HCT116 (cell line): ENCODE measurements around the gene ACTN4. TPM values are rescaled to one million over a fixed set of nuclear protein-coding genes. Genes with fewer than 3 reads are reported as not detected.

Experiments
- ATAC-seq: fragments of 200-7000 bp; cut with Tn5 transposase; 2 replicates; pipeline ENCODE4 v1.9.1; 2020; ENCODE audit warnings: mild to moderate bottlenecking, moderate library complexity
- BruUV-seq: library from RNA; stranded (reverse); fragments of 400-500 nt; replicated peaks from 2 replicates; lab custom pipeline; 2021; lab: Mats Ljungman, UMichigan
- CTCF ChIA-PET: fragments of 300-600 bp; sonication (Branson Sonifier 250); formaldehyde crosslinking; loops from one replicate; lab custom pipeline; 2021; ENCODE audit warnings: antibody characterized with exemption; lab: Charles Lee
- POLR2A ChIA-PET: fragments of 300-600, 350-600 bp; sonication (Branson Sonifier 250); formaldehyde crosslinking; loops from one replicate; lab custom pipeline; 2021; ENCODE audit warnings: antibody characterized with exemption; lab: Charles Lee
- RAD21 ChIA-PET, 2 experiments: fragments of 300-600 bp; sonication (Branson Sonifier 250); formaldehyde crosslinking; loops; one replicate each; lab custom pipeline; 2023; ENCODE audit warnings: low total read pairs in 2 of 2; ENCODE audit not compliant: uncharacterized antibody in 2 of 2, unreplicated experiment in 2 of 2, low non-redundant PET in 1 of 2; lab: Charles Lee
- DNase-seq: peaks from one replicate; pipeline ENCODE4 v3.0.0-alpha.2; 2010; ENCODE audit warnings: low read depth, low spot score
- H2AFZ ChIP-seq: fragments of 200-600 bp; shearing (Covaris generic), sonication (generic); 2 replicates; pipeline ENCODE4 v1.6.1; 2017; ENCODE audit warnings: low read depth, mixed run types, mixed read lengths, antibody characterized with exemption, low read length; ENCODE audit not compliant: poor library complexity, severe bottlenecking
- H3K27ac ChIP-seq: 2 replicates; pipeline ENCODE4 v1.5.1; 2012; ENCODE audit warnings: low read depth, low read length
- H3K27me3 ChIP-seq: fragments of 200-600 bp; sonication (generic); 2 replicates; pipeline ENCODE4 v1.6.1; 2016; ENCODE audit warnings: mixed run types, low read length, mixed read lengths; ENCODE audit not compliant: insufficient read depth
- H3K36me3 ChIP-seq, 2 experiments: fragments of 200-500 bp in 1 of 2; fragments of 200-600 bp in 1 of 2; sonication (Bioruptor generic) in 1 of 2; sonication (generic) in 1 of 2; 2 replicates each; pipeline versions ENCODE4 v1.5.1 to v1.6.1; 2014 to 2016; ENCODE audit warnings: low read length in 2 of 2, inconsistent platforms in 1 of 2, mixed read lengths in 1 of 2, mixed run types in 1 of 2; ENCODE audit not compliant: insufficient read depth in 2 of 2, control insufficient read depth in 1 of 2
- H3K4me1 ChIP-seq, 2 experiments: fragments of 200-600 bp in 1 of 2; sonication (generic) in 1 of 2; 2 replicates each; pipeline versions ENCODE4 v1.5.1 to v1.6.1; 2012 to 2017; ENCODE audit warnings: low read length in 2 of 2, inconsistent platforms in 1 of 2, mild to moderate bottlenecking in 1 of 2, mixed read lengths in 1 of 2, mixed run types in 1 of 2, moderate library complexity in 1 of 2; ENCODE audit not compliant: insufficient read depth in 2 of 2, control insufficient read depth in 1 of 2
- H3K4me2 ChIP-seq: fragments of 200-600 bp; sonication (generic); 2 replicates; pipeline ENCODE4 v1.6.1; 2017; ENCODE audit warnings: mixed run types, low read length, mixed read lengths
- H3K4me3 ChIP-seq, 2 experiments: fragments of 200-600 bp in 1 of 2; sonication (generic) in 1 of 2; replicated peaks in 1 of 2; 2 replicates each; pipeline ENCODE4 v1.5.1; 2011 to 2016; ENCODE audit warnings: low read length in 2 of 2, control low read depth in 1 of 2, low read depth in 1 of 2, mild to moderate bottlenecking in 1 of 2, mixed read lengths in 1 of 2, mixed run types in 1 of 2
- H3K79me2 ChIP-seq: fragments of 200-600 bp; sonication (generic); 2 replicates; pipeline ENCODE4 v1.6.1; 2017; ENCODE audit warnings: mild to moderate bottlenecking, mixed run types, low read length, moderate library complexity, mixed read lengths; ENCODE audit not compliant: insufficient read depth
- H3K9ac ChIP-seq: fragments of 200-600 bp; sonication (generic); 2 replicates; pipeline ENCODE4 v1.6.1; 2016; ENCODE audit warnings: low read length, mixed read lengths
- H3K9me2 ChIP-seq: fragments of 200-600 bp; sonication (generic), shearing (Covaris generic); 2 replicates; pipeline ENCODE4 v1.6.1; 2017; ENCODE audit warnings: mixed run types, mild to moderate bottlenecking, moderate library complexity; ENCODE audit not compliant: insufficient read depth
- H3K9me3 ChIP-seq, 2 experiments: fragments of 200-500 bp in 1 of 2; fragments of 200-600 bp in 1 of 2; sonication (Bioruptor generic) in 1 of 2; sonication (generic) in 1 of 2; 2 replicates each; pipeline ENCODE4 v1.6.1; 2014 to 2017; ENCODE audit warnings: low read length in 2 of 2, mixed read lengths in 2 of 2, inconsistent platforms in 1 of 2, low read depth in 1 of 2, mild to moderate bottlenecking in 1 of 2, mixed run types in 1 of 2, moderate library complexity in 1 of 2; ENCODE audit not compliant: control insufficient read depth in 1 of 2, insufficient read depth in 1 of 2
- H4K20me1 ChIP-seq: fragments of 200-600 bp; sonication (generic), shearing (Covaris generic); 2 replicates; pipeline ENCODE4 v1.6.1; 2017; ENCODE audit warnings: mixed run types, mild to moderate bottlenecking, moderate library complexity; ENCODE audit not compliant: insufficient read depth
- CBX3 ChIP-seq: IDR thresholded peaks from 2 replicates; pipeline ENCODE4 v1.6.1; 2012; ENCODE audit warnings: low read depth
- EZH2 ChIP-seq: fragments of 200-600 bp; sonication (generic); IDR thresholded peaks from 2 replicates; pipeline ENCODE4 v1.6.1; 2017; ENCODE audit warnings: antibody characterized with exemption, mixed run types
- EZH2phosphoT487 ChIP-seq: fragments of 200-600 bp; IDR thresholded peaks from 2 replicates; pipeline ENCODE4 v1.6.1; 2018; ENCODE audit warnings: antibody characterized with exemption, borderline replicate concordance
- FOSL1 ChIP-seq: IDR thresholded peaks from 2 replicates; pipeline ENCODE4 v1.6.1; 2012; ENCODE audit warnings: low read depth
- POLR2AphosphoS5 ChIP-seq: IDR thresholded peaks from 2 replicates; pipeline ENCODE4 v1.6.1; 2011; ENCODE audit warnings: mild to moderate bottlenecking, low read depth, low read length, moderate library complexity
- RAD21 ChIP-seq: IDR thresholded peaks from 2 replicates; pipeline ENCODE4 v1.6.1; 2012; ENCODE audit warnings: low read depth, mild to moderate bottlenecking
- SP1 ChIP-seq: IDR thresholded peaks from 2 replicates; pipeline ENCODE4 v1.6.1; 2012; ENCODE audit warnings: low read depth
- SRF ChIP-seq: IDR thresholded peaks from 2 replicates; pipeline ENCODE4 v1.6.1; 2012; ENCODE audit warnings: low read depth
- YY1 ChIP-seq: IDR thresholded peaks from 2 replicates; pipeline ENCODE4 v1.6.1; 2011; ENCODE audit warnings: low read length, low read depth, moderate library complexity, mild to moderate bottlenecking; ENCODE audit not compliant: insufficient replicate concordance; ENCODE audit errors: extremely low read depth
- ZFX ChIP-seq: fragments of 450-650 bp; IDR thresholded peaks from 2 replicates; pipeline ENCODE4 v1.6.1; 2017
- ZNF274 ChIP-seq: fragments of 200-500 bp; sonication (Bioruptor generic); IDR thresholded peaks from 2 replicates; pipeline ENCODE4 v1.6.1; 2014; ENCODE audit warnings: mild to moderate bottlenecking, low read depth, low read length, inconsistent platforms
- intact Hi-C: fragments of 100-400 bp; cut with micrococcal nuclease; formaldehyde crosslinking; loops from 2 replicates; pipeline ENCODE4 v1.10.0; 2022
- total RNA-seq: library from RNA; stranded (reverse); gene quantifications from one replicate; pipeline ENCODE4 v1.2.1, GENCODE V29; 2021; ENCODE audit not compliant: unreplicated experiment
- TF ChIP-seq, protein P1 (sequence below): IDR thresholded peaks from 2 replicates; pipeline ENCODE4 v1.6.1; 2011; ENCODE audit warnings: mild to moderate bottlenecking, low read length, moderate library complexity; ENCODE audit not compliant: insufficient replicate concordance; ENCODE audit errors: extremely low read depth
- TF ChIP-seq, protein P2 (sequence below): IDR thresholded peaks from 2 replicates; pipeline ENCODE4 v1.6.1; 2012

The ACTN4 gene
- total RNA-seq, 1 experiment from 2014 or later, result 651 TPM

DNA sequence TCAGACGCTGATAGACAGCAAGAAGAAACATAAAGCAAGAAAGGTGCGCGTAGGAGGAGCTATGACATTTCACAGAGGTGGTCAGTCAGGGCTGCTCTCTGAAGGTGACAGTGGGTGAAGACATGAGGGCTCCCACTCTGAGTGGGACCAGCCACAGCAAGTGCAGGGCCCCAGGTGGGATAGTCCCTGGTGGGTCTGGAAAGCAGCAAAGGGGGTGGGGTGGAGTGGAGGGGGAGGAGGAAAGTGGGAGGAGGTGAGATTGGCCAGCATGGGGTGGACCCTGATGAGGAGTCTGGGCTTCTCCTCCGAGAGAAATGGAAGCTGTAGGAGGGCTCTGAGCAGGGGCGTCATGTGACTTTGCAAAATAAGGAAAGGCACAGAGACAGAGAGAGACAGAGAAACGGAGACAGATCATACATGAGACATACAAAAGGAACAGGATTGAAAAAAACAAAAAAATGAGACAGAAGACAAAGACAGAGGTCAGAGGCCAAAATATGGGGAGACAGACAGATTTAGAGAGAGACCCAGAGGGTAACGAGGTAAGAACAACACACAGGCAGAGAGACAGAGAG is 32.4 kb upstream of the ACTN4 start:
- Histone ChIP-seq H3K27ac (no peak overlapping the region), H4K20me1 (no peaks in the 10 kb centered on the region), H3K9me3 (no peaks in the 10 kb centered on the region)
- ChIA-PET CTCF (no interaction called here), POLR2A (no interaction called here), RAD21 (no interaction called here)
- intact Hi-C loops, result no loop called here
- DNase-seq, result no peak
- BruUV-seq, result no TSS peak
- no peak for ATAC-seq
- TF ChIP-seq RAD21, result no peak
- no peak for TF ChIP-seq EZH2phosphoT487
- no peak for TF ChIP-seq YY1
- TF ChIP-seq POLR2AphosphoS5, result no peak
- TF ChIP-seq, all 23 proteins: peak for 0
- no peak overlapping the region for H3K4me2 ChIP-seq
- H3K9me2 ChIP-seq, result no peaks in the 10 kb centered on the region
- H3K4me1 ChIP-seq, result peaks cover 4 to 21% of the 10 kb centered on the region in 2 experiments
- peaks cover 12% of the 10 kb centered on the region for H3K79me2 ChIP-seq
- no peak overlapping the region for H3K4me3 ChIP-seq
- no peak overlapping the region for H3K9ac ChIP-seq
- peaks cover 0 to under 1% of the 10 kb centered on the region in 2 experiments; a peak in 1 of 4 replicates for H3K36me3 ChIP-seq
- no peaks in the 10 kb centered on the region for H3K27me3 ChIP-seq
- no peak overlapping the region for H2AFZ ChIP-seq

DNA sequence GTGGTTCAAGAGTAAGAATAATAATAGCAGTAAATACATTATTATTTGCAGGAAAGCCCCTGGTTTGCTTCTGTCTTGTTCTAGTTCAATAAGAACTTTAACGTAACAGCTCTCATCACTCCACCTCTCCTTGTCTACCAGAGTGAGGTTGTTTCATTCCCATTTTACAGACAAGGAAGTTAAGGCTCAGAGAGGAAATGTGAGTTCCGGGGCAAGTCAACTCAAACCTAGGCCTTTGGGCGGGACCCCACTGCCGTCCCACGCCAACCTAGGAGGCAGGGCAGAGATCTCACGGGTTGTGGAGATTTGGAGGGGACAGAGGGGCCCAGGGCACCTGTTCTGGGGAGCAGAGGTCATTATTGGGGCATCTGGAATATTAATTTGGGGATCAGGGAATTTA is 31.2 kb upstream of the ACTN4 start:
- H4K20me1 ChIP-seq, result no peaks in the 10 kb centered on the region
- BruUV-seq, result no TSS peak
- H3K36me3 ChIP-seq, result peaks cover 7 to 11% of the 10 kb centered on the region in 2 experiments; a peak in 3 of 4 replicates
- no peak overlapping the region for H3K27ac ChIP-seq
- intact Hi-C loops, result no loop called here
- H3K4me1 ChIP-seq, result peaks cover 7 to 24% of the 10 kb centered on the region in 2 experiments
- POLR2A ChIA-PET, result no interaction called here
- no peak overlapping the region for H2AFZ ChIP-seq
- RAD21 ChIA-PET, result no interaction called here
- H3K4me3 ChIP-seq, result no peak overlapping the region
- H3K4me2 ChIP-seq, result no peak overlapping the region
- ATAC-seq, result no peak
- no peak overlapping the region for H3K9ac ChIP-seq
- DNase-seq, result no peak
- peaks cover 24% of the 10 kb centered on the region for H3K79me2 ChIP-seq
- TF ChIP-seq, protein P1, sequence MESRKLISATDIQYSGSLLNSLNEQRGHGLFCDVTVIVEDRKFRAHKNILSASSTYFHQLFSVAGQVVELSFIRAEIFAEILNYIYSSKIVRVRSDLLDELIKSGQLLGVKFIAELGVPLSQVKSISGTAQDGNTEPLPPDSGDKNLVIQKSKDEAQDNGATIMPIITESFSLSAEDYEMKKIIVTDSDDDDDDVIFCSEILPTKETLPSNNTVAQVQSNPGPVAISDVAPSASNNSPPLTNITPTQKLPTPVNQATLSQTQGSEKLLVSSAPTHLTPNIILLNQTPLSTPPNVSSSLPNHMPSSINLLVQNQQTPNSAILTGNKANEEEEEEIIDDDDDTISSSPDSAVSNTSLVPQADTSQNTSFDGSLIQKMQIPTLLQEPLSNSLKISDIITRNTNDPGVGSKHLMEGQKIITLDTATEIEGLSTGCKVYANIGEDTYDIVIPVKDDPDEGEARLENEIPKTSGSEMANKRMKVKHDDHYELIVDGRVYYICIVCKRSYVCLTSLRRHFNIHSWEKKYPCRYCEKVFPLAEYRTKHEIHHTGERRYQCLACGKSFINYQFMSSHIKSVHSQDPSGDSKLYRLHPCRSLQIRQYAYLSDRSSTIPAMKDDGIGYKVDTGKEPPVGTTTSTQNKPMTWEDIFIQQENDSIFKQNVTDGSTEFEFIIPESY, result no peak
- TF ChIP-seq, protein P2, sequence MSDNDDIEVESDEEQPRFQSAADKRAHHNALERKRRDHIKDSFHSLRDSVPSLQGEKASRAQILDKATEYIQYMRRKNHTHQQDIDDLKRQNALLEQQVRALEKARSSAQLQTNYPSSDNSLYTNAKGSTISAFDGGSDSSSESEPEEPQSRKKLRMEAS, result no peak
- TF ChIP-seq YY1 (no peak), ZNF274 (no peak), FOSL1 (no peak), EZH2phosphoT487 (no peak), CBX3 (no peak), ZFX (no peak), RAD21 (no peak), SRF (no peak), EZH2 (no peak), SP1 (no peak)
- no peaks in the 10 kb centered on the region for H3K9me2 ChIP-seq
- no peaks in the 10 kb centered on the region for H3K27me3 ChIP-seq
- H3K9me3 ChIP-seq, result no peaks in the 10 kb centered on the region
- CTCF ChIA-PET, result no interaction called here
